Activated CD8-positive, alpha-beta memory T cell treated with anti-CD3 and anti-CD28 coated beads for 48 hours (primary cell): ENCODE data around the gene SCGB1C1.
"Not testable (repeated sequence)": the region's sequence is repeated elsewhere in the genome, so short reads cannot be mapped to it uniquely, and the experiment has no call there.

Experiments used
- DNase-seq, 3 experiments: peaks; one replicate each; pipeline ENCODE4 v3.0.0-alpha.2; 2020; ENCODE audit warnings: low read depth in 2 of 3, low spot score in 2 of 3

SCGB1C1 gene

GRCh38 chr11:192674-193128, at the start of gene SCGB1C1:
Gene SCGB1C1, plus strand, starts transcription at chr11:193078. Its CDS starts 22 bp downstream, at chr11:193100.
- not testable (repeated sequence) for DNase-seq

GRCh38 chr11:180242-180641, 12.6 kb upstream of the SCGB1C1 start:
- not testable (repeated sequence) for DNase-seq

- not testable (repeated sequence) for DNase-seq
Observed at GRCh38 chr11:189200-189783, 3.6 kb upstream of the SCGB1C1 start.

- DNase-seq = not testable (repeated sequence)
Observed at GRCh38 chr11:189843-190311, 3.0 kb upstream of the SCGB1C1 start.

GRCh38 chr11:190546-190945, 2.3 kb upstream of the SCGB1C1 start:
- not testable (repeated sequence) for DNase-seq

- not testable (repeated sequence) for DNase-seq
Observed at GRCh38 chr11:191490-192478, 1.1 kb upstream of the SCGB1C1 start.

GRCh38 chr11:193481-193880, 603 bp downstream of the SCGB1C1 start:
- not testable (repeated sequence) for DNase-seq

- DNase-seq = no peak
Observed at GRCh38 chr11:196786-197731, 4.2 kb downstream of the SCGB1C1 start.

- DNase-seq = no peak
Observed at GRCh38 chr11:197741-198235, 4.9 kb downstream of the SCGB1C1 start.

GRCh38 chr11:198236-198806, 5.4 kb downstream of the SCGB1C1 start:
- DNase-seq = no peak

GRCh38 chr11:199004-199581, 6.2 kb downstream of the SCGB1C1 start:
- no peak for DNase-seq

GRCh38 chr11:199782-200181, 6.9 kb downstream of the SCGB1C1 start:
- DNase-seq = no peak

GRCh38 chr11:200224-201003, 7.5 kb downstream of the SCGB1C1 start:
- no peak for DNase-seq

- DNase-seq = no peak
Observed at GRCh38 chr11:201966-202365, 9.1 kb downstream of the SCGB1C1 start.

GRCh38 chr11:202490-202889, 9.6 kb downstream of the SCGB1C1 start:
- no peak for DNase-seq

GRCh38 chr11:203056-203944, 10.4 kb downstream of the SCGB1C1 start:
- DNase-seq = no peak

- DNase-seq = no peak
Observed at GRCh38 chr11:203945-204586, 11.2 kb downstream of the SCGB1C1 start.
